Gastroesophageal sphincter (tissue), 3 donors: Measurements from ENCODE around the gene NR2C2.

Experiments
- POLR2A ChIP-seq, 2 donors: fragments of 450-650 bp; IDR thresholded peaks; one replicate each; pipeline ENCODE4 v1.6.1; 2017; ENCODE audit warnings: antibody characterized with exemption in 2 of 2, mild to moderate bottlenecking in 2 of 2, moderate library complexity in 1 of 2
- TF ChIP-seq, protein P1 (sequence below), 4 experiments: fragments of 200-600 bp in 2 of 4; fragments of 450-650 bp in 2 of 4; sonication (generic) in 1 of 4; IDR thresholded peaks; one replicate each; pipeline ENCODE4 v1.5.1; 2017 to 2019; ENCODE audit warnings: antibody characterized with exemption in 4 of 4, mild to moderate bottlenecking in 2 of 4, moderate library complexity in 2 of 4

DNA sequence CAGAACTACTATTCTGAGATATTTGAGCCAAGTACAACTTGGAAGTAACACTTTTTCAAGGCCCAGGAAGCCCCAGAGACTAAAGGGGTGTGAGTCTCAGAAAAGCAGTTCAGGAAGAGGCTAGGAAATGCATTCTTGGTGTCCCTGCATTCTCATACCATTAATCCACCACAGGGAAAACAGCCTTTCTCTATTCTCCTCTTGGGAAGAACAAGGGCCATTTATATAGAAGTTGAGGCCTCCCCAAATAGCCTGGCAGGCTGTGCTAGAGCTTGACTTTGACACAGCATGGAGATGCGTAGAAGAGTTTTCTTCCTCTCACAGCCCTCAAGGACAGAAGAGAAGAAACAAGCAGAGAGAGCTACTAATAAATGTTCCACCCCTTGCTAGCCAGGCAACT, 5.5 kb upstream of the NR2C2 start:
- TF ChIP-seq, protein P1, sequence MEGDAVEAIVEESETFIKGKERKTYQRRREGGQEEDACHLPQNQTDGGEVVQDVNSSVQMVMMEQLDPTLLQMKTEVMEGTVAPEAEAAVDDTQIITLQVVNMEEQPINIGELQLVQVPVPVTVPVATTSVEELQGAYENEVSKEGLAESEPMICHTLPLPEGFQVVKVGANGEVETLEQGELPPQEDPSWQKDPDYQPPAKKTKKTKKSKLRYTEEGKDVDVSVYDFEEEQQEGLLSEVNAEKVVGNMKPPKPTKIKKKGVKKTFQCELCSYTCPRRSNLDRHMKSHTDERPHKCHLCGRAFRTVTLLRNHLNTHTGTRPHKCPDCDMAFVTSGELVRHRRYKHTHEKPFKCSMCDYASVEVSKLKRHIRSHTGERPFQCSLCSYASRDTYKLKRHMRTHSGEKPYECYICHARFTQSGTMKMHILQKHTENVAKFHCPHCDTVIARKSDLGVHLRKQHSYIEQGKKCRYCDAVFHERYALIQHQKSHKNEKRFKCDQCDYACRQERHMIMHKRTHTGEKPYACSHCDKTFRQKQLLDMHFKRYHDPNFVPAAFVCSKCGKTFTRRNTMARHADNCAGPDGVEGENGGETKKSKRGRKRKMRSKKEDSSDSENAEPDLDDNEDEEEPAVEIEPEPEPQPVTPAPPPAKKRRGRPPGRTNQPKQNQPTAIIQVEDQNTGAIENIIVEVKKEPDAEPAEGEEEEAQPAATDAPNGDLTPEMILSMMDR (IDR thresholded peaks at IDR 0.05), result no peak
- no peak for TF ChIP-seq POLR2A (IDR thresholded peaks at IDR 0.05)
